Lower leg skin (tissue), 4 donors: Measurements from ENCODE around the gene RTL10. TPM values are rescaled to one million over a fixed set of nuclear protein-coding genes. Genes with fewer than 3 reads are reported as not detected.

Experiments
- DNase-seq, 2 donors: peaks; one replicate each; pipeline ENCODE4 v3.0.0-alpha.2; 2019; ENCODE audit warnings: low spot score in 2 of 2
- H3K4me3 ChIP-seq: fragments of 200-600 bp; sonication (generic); 2 replicates; pipeline ENCODE4 v1.5.1; 2017; ENCODE audit warnings: mild to moderate bottlenecking, low read depth; ENCODE audit not compliant: poor library complexity, severe bottlenecking
- CTCF ChIP-seq, 3 donors: fragments of 450-650 bp; IDR thresholded peaks; one replicate each; pipeline ENCODE4 v1.5.1; 2016; ENCODE audit warnings: antibody characterized with exemption in 3 of 3, mild to moderate bottlenecking in 3 of 3, moderate library complexity in 2 of 3
- POLR2A ChIP-seq, 2 donors: fragments of 450-650 bp; IDR thresholded peaks; one replicate each; pipeline ENCODE4 v1.6.1; 2016 to 2017; ENCODE audit warnings: antibody characterized with exemption in 2 of 2, mild to moderate bottlenecking in 1 of 2, moderate library complexity in 1 of 2
- WGBS, 2 donors: methylation state at CpG; one replicate each; pipeline ENCODE4 v1.1.5; 2018; 5-methylcytosine and 5-hydroxymethylcytosine counted together
- intact Hi-C: fragments of 100-400 bp; cut with DNase I; formaldehyde crosslinking; loops from one replicate; pipeline ENCODE4 v1.15.0; 2023; ENCODE audit warnings: low total_unique reads
- total RNA-seq, 4 donors: library from RNA; depleted of rRNA; stranded (reverse); fragments of >200 nt; gene quantifications; one replicate each; pipeline ENCODE4 v1.1.0, GENCODE V29; 2016

RTL10 gene
- total RNA-seq, 4 donors from 2014 or later = 24.5 to 28.0 (median 27.1) TPM

- intact Hi-C loops = no loop called here
- H3K4me3 ChIP-seq = no peak overlapping the region
- WGBS, 2 donors = 80 to 86% methylated on average over 12 of the region's 12 CpGs
- no peak for DNase-seq
- TF ChIP-seq POLR2A (IDR thresholded peaks at IDR 0.05) (no peak), CTCF (IDR thresholded peaks at IDR 0.05) (no peak)
Measured at GRCh38 chr22:19842393-19843106, 12.1 kb downstream of the RTL10 start.

- WGBS, 2 donors = 82 to 83% methylated on average over 8 of the region's 8 CpGs
- no peak for DNase-seq
- intact Hi-C loops = no loop called here
- no peak overlapping the region for H3K4me3 ChIP-seq
- TF ChIP-seq POLR2A (IDR thresholded peaks at IDR 0.05) = no peak
- no peak for TF ChIP-seq CTCF (IDR thresholded peaks at IDR 0.05)
Measured at GRCh38 chr22:19841641-19842392, 12.9 kb downstream of the RTL10 start.

GRCh38 chr22:19840955-19841640 lies 13.6 kb downstream of the RTL10 start:
- TF ChIP-seq POLR2A (IDR thresholded peaks at IDR 0.05) (no peak), CTCF (IDR thresholded peaks at IDR 0.05) (no peak)
- no peak for DNase-seq
- 96 to 98% methylated on average over 6 of the region's 6 CpGs for WGBS, 2 donors
- no peak overlapping the region for H3K4me3 ChIP-seq
- intact Hi-C loops = no loop called here

- intact Hi-C loops = no loop called here
- no peak for TF ChIP-seq POLR2A (IDR thresholded peaks at IDR 0.05)
- no peak for TF ChIP-seq CTCF (IDR thresholded peaks at IDR 0.05)
- no peak overlapping the region for H3K4me3 ChIP-seq
- 88 to 97% methylated on average over 4 of the region's 4 CpGs for WGBS, 2 donors
- DNase-seq = no peak
Measured at GRCh38 chr22:19840059-19840458, 14.6 kb downstream of the RTL10 start.

GRCh38 chr22:19837915-19838314 lies 16.8 kb downstream of the RTL10 start:
- no peak for DNase-seq
- H3K4me3 ChIP-seq = no peak overlapping the region
- no peak for TF ChIP-seq POLR2A (IDR thresholded peaks at IDR 0.05)
- no peak for TF ChIP-seq CTCF (IDR thresholded peaks at IDR 0.05)
- intact Hi-C loops = no loop called here
- 92 to 93% methylated on average over 6 of the region's 6 CpGs for WGBS, 2 donors
